Mononuclear cell (primary cell): Measurements from ENCODE around the gene BCL11B. TPM values are rescaled to one million over a fixed set of nuclear protein-coding genes. Genes with fewer than 3 reads are reported as not detected.

Source experiments
- H3K27me3 ChIP-seq: 2 replicates; pipeline ENCODE4 v1.6.0; 2011; ENCODE audit warnings: low read length, control low read depth; ENCODE audit not compliant: insufficient read depth
- H3K4me1 ChIP-seq: 2 replicates; pipeline ENCODE4 v1.5.1; 2011; ENCODE audit warnings: mild to moderate bottlenecking, low read length, control low read depth; ENCODE audit not compliant: insufficient read depth
- H3K4me3 ChIP-seq: 2 replicates; pipeline ENCODE4 v1.5.1; 2011; ENCODE audit warnings: mild to moderate bottlenecking, low read length, moderate library complexity
- H3K9me3 ChIP-seq: 2 replicates; pipeline ENCODE4 v1.5.1; 2011; ENCODE audit warnings: low read depth, mild to moderate bottlenecking, control low read depth, low read length
- total RNA-seq: library from RNA; depleted of rRNA; stranded (reverse); fragments of >200 nt; gene quantifications from one replicate; pipeline ENCODE4 v1.2.3, GENCODE V29; 2012

The BCL11B gene
- total RNA-seq, 1 donor = 101 TPM

DNA sequence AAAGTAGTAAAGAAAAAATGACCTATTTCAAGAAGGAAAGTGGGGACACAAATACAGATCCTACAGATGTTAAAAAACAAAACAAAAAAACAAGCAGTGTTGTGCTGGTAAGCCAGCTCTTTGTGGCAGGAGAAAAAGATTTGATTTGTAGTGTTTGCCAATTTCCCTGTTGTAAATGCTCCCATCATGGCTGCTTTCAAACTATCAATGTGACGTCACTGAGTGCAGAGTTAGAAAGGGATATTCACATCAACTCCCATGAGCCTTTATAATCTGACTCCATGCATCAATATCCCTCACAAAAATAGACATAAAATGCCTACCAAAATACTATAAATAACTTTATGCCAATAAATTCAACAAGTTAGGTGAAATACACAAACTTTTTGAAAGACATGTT lies 32.2 kb upstream of the BCL11B start:
- Histone ChIP-seq H3K4me3 (no peak overlapping the region), H3K9me3 (no peaks in the 10 kb centered on the region), H3K4me1 (no peaks in the 10 kb centered on the region), H3K27me3 (no peaks in the 10 kb centered on the region)

DNA sequence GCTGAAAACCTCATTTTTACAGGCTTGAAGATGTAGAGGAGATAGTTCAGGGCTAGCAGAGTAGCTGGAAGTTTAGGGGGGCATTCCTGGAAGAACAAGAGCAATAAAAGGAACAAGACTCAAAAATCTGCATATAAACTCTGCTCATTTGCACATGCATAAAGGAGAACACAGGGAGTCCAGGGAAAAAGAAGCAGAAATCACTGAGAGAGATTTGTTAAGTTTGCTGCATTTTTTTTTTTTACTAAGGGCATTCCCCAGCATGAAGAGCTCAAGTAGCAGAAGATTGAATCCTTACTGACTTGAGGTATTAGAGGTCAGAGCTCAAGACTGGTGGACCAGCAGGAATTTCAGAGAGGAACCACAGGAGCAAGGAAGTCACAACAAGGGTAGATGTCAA lies 28.2 kb upstream of the BCL11B start:
- peaks cover 7% of the 10 kb centered on the region for H3K9me3 ChIP-seq
- no peak overlapping the region for H3K4me3 ChIP-seq
- no peaks in the 10 kb centered on the region for H3K4me1 ChIP-seq
- H3K27me3 ChIP-seq = peaks cover 3% of the 10 kb centered on the region

DNA sequence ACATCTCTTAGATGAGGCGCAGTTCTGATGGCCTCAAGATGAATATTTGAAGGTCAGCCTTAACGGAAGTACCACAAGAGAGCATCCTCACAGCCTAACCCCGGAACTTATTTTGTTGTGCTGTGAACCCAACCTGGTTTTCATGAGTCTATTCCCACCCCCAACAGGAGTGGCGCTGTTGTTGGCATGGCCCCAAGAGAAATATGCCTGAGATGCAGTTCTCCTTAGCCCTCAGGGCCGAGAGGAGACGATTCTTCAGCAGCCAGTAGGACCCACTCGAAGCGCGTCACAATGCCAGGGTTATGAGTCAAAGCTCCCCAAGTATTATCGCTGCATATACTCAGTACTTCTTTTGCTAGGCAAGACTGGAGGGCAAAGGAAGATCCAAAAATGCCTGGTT lies 24.5 kb upstream of the BCL11B start:
- H3K4me1 ChIP-seq = no peaks in the 10 kb centered on the region
- H3K4me3 ChIP-seq = no peak overlapping the region
- peaks cover 3% of the 10 kb centered on the region for H3K27me3 ChIP-seq
- H3K9me3 ChIP-seq = peaks cover 7% of the 10 kb centered on the region

DNA sequence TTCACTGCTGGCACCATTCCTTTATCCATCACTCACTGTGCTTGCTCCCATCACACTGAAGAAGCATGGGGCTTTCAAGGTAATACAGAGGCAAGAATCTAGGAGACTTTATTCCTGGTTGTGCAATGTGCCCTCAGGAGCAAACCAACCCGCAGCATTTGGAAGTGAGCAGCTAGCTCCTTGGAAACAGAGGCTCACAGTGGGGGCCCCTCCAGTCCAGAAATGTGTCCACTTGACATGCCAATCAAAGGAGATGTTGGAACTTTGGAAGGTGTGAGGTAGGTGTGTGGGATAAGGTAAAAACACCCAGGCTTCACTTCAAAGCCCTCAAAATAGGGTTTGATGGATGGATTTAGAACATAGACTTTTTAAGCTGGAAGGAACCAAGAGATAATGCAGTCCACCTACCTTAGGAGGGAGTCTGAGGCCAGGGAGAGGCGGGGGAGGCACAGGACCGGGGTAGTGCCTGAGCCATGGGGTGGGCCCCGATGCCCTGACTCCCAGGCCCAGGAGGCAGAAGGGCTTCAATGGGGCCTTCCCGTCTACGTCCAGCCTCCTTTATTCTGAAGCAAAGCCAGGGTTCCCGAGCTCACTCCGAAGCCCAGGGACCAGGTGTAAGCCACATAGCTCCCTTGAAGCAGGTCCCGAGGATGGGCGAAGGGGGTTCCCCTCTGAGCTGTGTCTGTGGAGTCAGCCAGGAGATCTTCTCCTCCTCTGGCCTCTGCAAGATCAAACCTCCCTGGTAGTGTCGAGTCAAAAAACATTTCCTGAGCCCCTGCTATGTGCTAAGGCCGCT lies 17.6 kb upstream of the BCL11B start:
- Histone ChIP-seq H3K4me3 (no peak overlapping the region), H3K9me3 (no peaks in the 10 kb centered on the region), H3K27me3 (no peaks in the 10 kb centered on the region), H3K4me1 (peaks cover 7% of the 10 kb centered on the region)

DNA sequence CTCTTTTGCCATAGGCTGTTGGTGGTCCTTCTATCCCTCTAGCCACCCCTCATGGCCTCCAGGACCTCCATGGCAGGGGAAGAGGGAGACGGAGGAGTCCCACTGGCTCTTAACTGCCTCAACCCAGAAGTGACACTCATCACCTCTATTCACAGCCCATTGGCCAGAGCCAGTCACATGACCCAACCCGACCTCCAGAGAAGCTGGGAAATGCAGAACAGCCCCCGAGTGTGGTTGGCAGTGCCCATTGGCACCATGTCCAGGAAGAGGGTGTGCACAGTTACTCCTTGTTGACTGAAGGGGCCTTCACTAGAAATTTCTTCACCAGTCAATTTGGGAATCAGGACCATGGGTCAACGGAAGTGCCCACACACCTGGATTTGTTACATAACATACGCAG lies 17.0 kb upstream of the BCL11B start:
- peaks cover 7% of the 10 kb centered on the region for H3K4me1 ChIP-seq
- no peaks in the 10 kb centered on the region for H3K9me3 ChIP-seq
- no peaks in the 10 kb centered on the region for H3K27me3 ChIP-seq
- no peak overlapping the region for H3K4me3 ChIP-seq

GRCh38 chr14:99287269-99287942 lies 15.4 kb upstream of the BCL11B start:
- H3K9me3 ChIP-seq = no peaks in the 10 kb centered on the region
- no peaks in the 10 kb centered on the region for H3K27me3 ChIP-seq
- no peak overlapping the region for H3K4me3 ChIP-seq
- H3K4me1 ChIP-seq = peaks cover 7% of the 10 kb centered on the region

- Histone ChIP-seq H3K9me3 (no peaks in the 10 kb centered on the region), H3K4me3 (peak overlapping the region; percentile 12), H3K4me1 (peaks cover 7% of the 10 kb centered on the region), H3K27me3 (no peaks in the 10 kb centered on the region)
These were observed 14.8 kb upstream of the BCL11B start for GRCh38 chr14:99286761-99287160.

DNA sequence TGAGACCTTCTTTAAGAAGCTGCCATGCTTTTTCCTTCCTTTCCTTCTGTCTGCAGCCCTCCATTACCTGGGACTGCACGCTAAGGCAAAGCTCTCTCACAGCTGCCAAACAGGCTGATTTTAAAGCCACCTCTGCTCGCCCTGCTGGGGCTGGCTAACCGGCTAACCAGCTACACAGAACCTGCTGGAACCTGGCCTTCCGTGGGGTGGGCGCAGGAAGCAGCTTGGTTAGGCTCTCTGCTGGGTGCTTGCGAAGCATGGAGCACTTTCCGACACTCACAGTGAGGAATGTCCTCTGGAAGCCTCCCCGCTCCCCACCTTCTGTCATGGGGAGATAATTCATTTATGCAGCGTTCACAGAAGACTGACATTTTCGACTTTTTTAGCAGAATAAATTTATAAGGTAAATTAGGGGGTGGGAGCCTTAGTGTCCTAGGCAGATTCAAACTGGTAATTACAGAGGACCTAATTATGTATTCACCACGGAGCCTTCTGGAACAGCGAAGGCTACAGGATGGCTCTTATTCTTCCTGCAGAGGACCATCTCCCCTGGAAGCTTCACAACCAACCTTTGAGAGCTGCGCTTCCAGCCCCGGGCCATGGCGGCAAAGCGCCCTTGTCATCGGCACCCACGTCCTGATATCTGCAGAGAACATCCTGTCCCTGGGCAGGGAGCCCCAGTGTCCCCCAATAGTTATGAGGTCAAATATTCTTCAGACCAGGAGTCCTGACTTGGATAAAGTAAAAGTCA lies 12.4 kb upstream of the BCL11B start:
- Histone ChIP-seq H3K9me3 (no peaks in the 10 kb centered on the region), H3K4me1 (peaks cover 7% of the 10 kb centered on the region), H3K27me3 (no peaks in the 10 kb centered on the region), H3K4me3 (no peak overlapping the region)

- no peak overlapping the region for H3K4me3 ChIP-seq
- H3K27me3 ChIP-seq = peaks cover 6% of the 10 kb centered on the region
- peaks cover 7% of the 10 kb centered on the region for H3K4me1 ChIP-seq
- H3K9me3 ChIP-seq = no peaks in the 10 kb centered on the region
These were observed 10.5 kb upstream of the BCL11B start for GRCh38 chr14:99282261-99283050.

GRCh38 chr14:99281396-99281795 lies 9.4 kb upstream of the BCL11B start:
- H3K4me1 ChIP-seq = peaks cover 7% of the 10 kb centered on the region

DNA sequence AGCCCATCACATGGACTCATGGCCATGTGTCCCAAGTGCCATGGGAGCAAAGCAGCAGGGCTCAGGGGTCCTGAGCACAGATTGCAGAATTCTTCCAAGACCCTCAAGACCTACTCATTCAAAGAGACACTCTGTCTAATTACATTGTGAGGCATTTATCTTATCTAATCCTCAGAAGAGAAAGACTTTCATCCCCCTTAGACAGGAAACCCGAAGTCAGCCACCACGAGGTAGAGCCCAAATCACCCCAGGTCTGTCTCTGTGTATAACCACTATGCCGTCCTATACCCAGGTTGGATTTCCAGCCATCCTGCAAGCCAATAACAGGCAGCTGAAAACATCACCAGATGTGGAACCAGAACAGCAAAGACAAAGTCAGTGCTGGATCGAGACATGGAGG lies 8.9 kb upstream of the BCL11B start:
- Histone ChIP-seq H3K4me1 (peaks cover 2% of the 10 kb centered on the region), H3K4me3 (no peak overlapping the region), H3K27me3 (peaks cover 21% of the 10 kb centered on the region), H3K9me3 (no peaks in the 10 kb centered on the region)

More at GRCh38 chr14:99281396-99281795, 9.4 kb upstream of the BCL11B start:
- H3K27me3 ChIP-seq = peaks cover 16% of the 10 kb centered on the region
- H3K9me3 ChIP-seq = no peaks in the 10 kb centered on the region
- no peak overlapping the region for H3K4me3 ChIP-seq

DNA sequence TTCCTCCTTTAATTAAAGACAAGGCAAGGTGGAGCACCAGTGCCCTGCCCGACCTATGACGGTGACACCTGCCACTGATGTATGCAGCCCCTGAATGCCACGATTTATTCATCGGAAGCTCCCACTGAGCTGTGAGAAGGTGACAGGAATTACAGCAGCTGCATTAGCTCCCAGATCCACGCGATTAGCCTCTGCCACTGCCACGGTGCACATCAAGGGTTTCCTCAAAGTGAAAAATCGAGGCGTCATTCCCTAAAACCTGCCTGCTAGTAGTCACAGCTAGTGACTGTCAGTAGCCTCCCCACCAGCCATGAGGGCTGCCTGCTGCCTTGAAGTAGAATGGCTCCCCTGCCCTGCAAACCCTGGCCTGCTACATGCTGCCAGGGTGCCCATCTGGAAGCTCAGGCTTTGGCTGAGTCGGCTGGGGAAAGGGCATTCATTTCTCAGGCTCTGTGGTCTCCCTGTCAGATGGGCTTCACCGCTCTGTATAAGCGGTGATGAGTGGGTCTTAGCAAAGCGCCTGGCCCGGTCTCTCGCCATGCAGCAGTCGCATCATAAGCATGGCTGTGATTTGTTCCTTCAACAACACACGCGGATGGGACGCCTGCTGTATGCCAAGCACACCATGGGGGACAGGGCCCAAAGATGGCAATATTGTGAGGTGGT lies 8.2 kb upstream of the BCL11B start:
- H3K9me3 ChIP-seq = no peaks in the 10 kb centered on the region
- no peak overlapping the region for H3K4me3 ChIP-seq
- no peaks in the 10 kb centered on the region for H3K4me1 ChIP-seq
- peaks cover 27% of the 10 kb centered on the region for H3K27me3 ChIP-seq

DNA sequence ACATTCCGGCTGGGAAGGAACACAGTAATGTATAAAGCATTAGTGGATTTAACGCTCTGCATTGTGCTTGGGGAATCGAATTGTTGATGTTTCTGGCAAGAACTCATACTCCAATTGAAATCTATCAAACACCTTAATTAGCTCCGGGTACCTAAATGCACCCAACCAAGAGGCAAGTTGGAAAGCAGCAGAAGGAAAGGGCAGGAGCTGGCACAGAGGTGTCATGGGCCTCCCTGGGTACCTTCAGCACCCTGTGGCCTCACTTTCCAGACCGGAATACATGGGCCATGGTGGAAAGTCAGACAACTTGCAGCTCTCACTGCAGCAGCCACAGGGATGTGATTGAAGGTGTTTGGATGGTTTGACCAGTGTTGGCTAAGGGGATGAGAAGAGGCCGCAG lies 6.8 kb upstream of the BCL11B start:
- H3K4me3 ChIP-seq = no peak overlapping the region
- no peaks in the 10 kb centered on the region for H3K9me3 ChIP-seq
- H3K27me3 ChIP-seq = peaks cover 34% of the 10 kb centered on the region
- H3K4me1 ChIP-seq = peaks cover 9% of the 10 kb centered on the region

GRCh38 chr14:99277530-99277929 lies 5.5 kb upstream of the BCL11B start:
- Histone ChIP-seq H3K4me3 (no peak overlapping the region), H3K27me3 (peaks cover 42% of the 10 kb centered on the region)

More at GRCh38 chr14:99277530-99277929, 5.5 kb upstream of the BCL11B start:
- Histone ChIP-seq H3K9me3 (no peaks in the 10 kb centered on the region), H3K4me1 (peaks cover 22% of the 10 kb centered on the region)
